Neural cell (in vitro differentiated cells): ENCODE results near the gene PLD6. TPM values are rescaled to one million over a fixed set of nuclear protein-coding genes. Genes with fewer than 3 reads are reported as not detected.

Experiments
- H2AFZ ChIP-seq: fragments of 200-600, 300-800 bp; sonication (generic), shearing (Covaris generic); 2 replicates; pipeline ENCODE4 v1.6.0; 2014; ENCODE audit warnings: low read depth, mild to moderate bottlenecking, antibody characterized with exemption, low read length, moderate library complexity
- H3F3A ChIP-seq: fragments of 200-600 bp; shearing (Covaris generic); 2 replicates; pipeline ENCODE4 v1.6.1; 2016; ENCODE audit warnings: mild to moderate bottlenecking, moderate library complexity, mixed read lengths, antibody characterized with exemption, low read length; ENCODE audit not compliant: insufficient read depth, poor library complexity, severe bottlenecking
- H3K27ac ChIP-seq: fragments of 200-600, 300-800 bp; sonication (generic), shearing (Covaris generic); 2 replicates; pipeline ENCODE4 v1.5.1; 2014; ENCODE audit warnings: mild to moderate bottlenecking, low read length, moderate library complexity
- H3K27me3 ChIP-seq: fragments of 300-800, 200-600 bp; sonication (generic), shearing (Covaris generic); 2 replicates; pipeline ENCODE4 v1.6.0; 2014; ENCODE audit warnings: mild to moderate bottlenecking, low read depth, low read length, moderate library complexity; ENCODE audit not compliant: insufficient read depth
- H3K36me3 ChIP-seq: fragments of 300-800, 200-600 bp; sonication (generic), shearing (Covaris generic); 2 replicates; pipeline ENCODE4 v1.5.1; 2014; ENCODE audit warnings: mild to moderate bottlenecking, antibody characterized with exemption, low read length, moderate library complexity; ENCODE audit not compliant: insufficient read depth
- H3K4me2 ChIP-seq: fragments of 300-800, 200-600 bp; sonication (generic), shearing (Covaris generic); 2 replicates; pipeline ENCODE4 v1.6.0; 2014; ENCODE audit warnings: mild to moderate bottlenecking, low read length
- H3K4me3 ChIP-seq: fragments of 300-800, 200-600 bp; sonication (generic), shearing (Covaris generic); 2 replicates; pipeline ENCODE4 v1.5.1; 2014; ENCODE audit warnings: mild to moderate bottlenecking, low read length, moderate library complexity
- H3K79me2 ChIP-seq: fragments of 200-600 bp; shearing (Covaris generic); replicated peaks from 2 replicates; pipeline ENCODE4 v1.6.0; 2014; ENCODE audit warnings: mild to moderate bottlenecking, low read length, moderate library complexity; ENCODE audit not compliant: insufficient read depth
- H3K9ac ChIP-seq: fragments of 300-800, 200-600 bp; sonication (generic), shearing (Covaris generic); 2 replicates; pipeline ENCODE4 v1.6.1; 2016; ENCODE audit warnings: mild to moderate bottlenecking, low read length, mixed read lengths
- H3K9me2 ChIP-seq: fragments of 200-600 bp; shearing (Covaris generic); 2 replicates; pipeline ENCODE4 v1.6.1; 2016; ENCODE audit warnings: mild to moderate bottlenecking, low read length, mixed read lengths; ENCODE audit not compliant: insufficient read depth
- H3K9me3 ChIP-seq: fragments of 200-600, 300-800 bp; sonication (generic), shearing (Covaris generic); 2 replicates; pipeline ENCODE4 v1.6.1; 2016; ENCODE audit warnings: mild to moderate bottlenecking, mixed run types, low read length, moderate library complexity, mixed read lengths
- H4K20me1 ChIP-seq: fragments of 200-600 bp; shearing (Covaris generic); 2 replicates; pipeline ENCODE4 v1.6.1; 2016; ENCODE audit warnings: mild to moderate bottlenecking, mixed run types; ENCODE audit not compliant: insufficient read depth
- EP300 ChIP-seq: fragments of 450-650 bp; conservative IDR thresholded peaks from 2 replicates; pipeline ENCODE4 v1.6.1; 2014; ENCODE audit warnings: antibody characterized with exemption, mild to moderate bottlenecking, moderate library complexity; ENCODE audit not compliant: poor library complexity, severe bottlenecking
- EZH2 ChIP-seq: fragments of 200-600, 300-800 bp; shearing (Covaris generic), sonication (generic); IDR thresholded peaks from 2 replicates; pipeline ENCODE4 v1.6.1; 2014; ENCODE audit warnings: antibody characterized with exemption, low read length, borderline replicate concordance, mild to moderate bottlenecking; ENCODE audit not compliant: insufficient read depth, poor library complexity, severe bottlenecking
- MXI1 ChIP-seq: fragments of 450-650 bp; conservative IDR thresholded peaks from 2 replicates; pipeline ENCODE4 v1.6.1; 2014; ENCODE audit warnings: antibody characterized with exemption, mild to moderate bottlenecking; ENCODE audit not compliant: poor library complexity, severe bottlenecking
- POLR2AphosphoS5 ChIP-seq: IDR thresholded peaks from 2 replicates; pipeline ENCODE4 v1.6.1; 2012
- RAD21 ChIP-seq: fragments of 450-650 bp; conservative IDR thresholded peaks from 2 replicates; pipeline ENCODE4 v1.6.1; 2014; ENCODE audit warnings: antibody characterized with exemption, mild to moderate bottlenecking, moderate library complexity
- SMC3 ChIP-seq: fragments of 450-650 bp; conservative IDR thresholded peaks from 2 replicates; pipeline ENCODE4 v1.6.1; 2014; ENCODE audit warnings: antibody characterized with exemption, mild to moderate bottlenecking, moderate library complexity; ENCODE audit not compliant: poor library complexity
- TAF1 ChIP-seq: IDR thresholded peaks from 2 replicates; pipeline ENCODE4 v1.6.1; 2012; ENCODE audit warnings: low read depth
- polyA plus RNA-seq: library from polyadenylated mRNA; depleted of rRNA; stranded (reverse); fragments of >200 nt; gene quantifications from 2 replicates; pipeline ENCODE4 v1.2.3, GENCODE V29; 2014
- TF ChIP-seq, protein P1 (sequence below): fragments of 450-650 bp; IDR thresholded peaks from 2 replicates; pipeline ENCODE4 v1.5.1; 2014; ENCODE audit warnings: antibody characterized with exemption, mild to moderate bottlenecking, moderate library complexity; ENCODE audit not compliant: poor library complexity, severe bottlenecking
- TF ChIP-seq, protein P2 (sequence below): IDR thresholded peaks from 2 replicates; pipeline ENCODE4 v1.6.1; 2012; ENCODE audit warnings: borderline replicate concordance

The PLD6 gene
- polyA plus RNA-seq, 1 donor from 2014 or later, result 2.0 TPM

DNA sequence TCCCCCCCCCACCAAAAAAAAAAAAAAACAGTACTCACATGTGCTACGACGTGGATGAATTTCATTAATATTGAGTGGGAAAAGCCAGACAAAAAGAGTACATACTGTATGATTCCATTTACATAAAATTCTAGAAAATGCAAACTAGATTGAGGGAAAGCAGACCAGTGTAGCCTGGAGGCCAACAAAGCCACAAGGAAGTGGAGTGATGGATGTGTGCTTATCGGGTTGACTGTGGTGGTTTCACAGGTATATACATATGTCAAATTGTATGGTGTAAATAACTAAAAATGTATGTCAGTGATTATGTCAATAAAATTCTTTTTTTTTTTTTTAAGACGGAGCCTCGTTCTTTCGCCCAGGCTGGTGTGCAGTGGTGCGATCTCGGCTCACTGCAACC lies 1.9 kb upstream of the PLD6 start:
- Histone ChIP-seq H4K20me1 (no peaks in the 10 kb centered on the region), H3K27me3 (no peaks in the 10 kb centered on the region), H3F3A (no peaks in the 10 kb centered on the region), H3K4me3 (no peak overlapping the region), H3K36me3 (no peaks in the 10 kb centered on the region), H3K9ac (no peak overlapping the region), H3K4me2 (no peak overlapping the region), H3K9me2 (no peaks in the 10 kb centered on the region), H3K9me3 (no peaks in the 10 kb centered on the region), H2AFZ (no peak overlapping the region), H3K27ac (no peak overlapping the region), H3K79me2 (no peaks in the 10 kb centered on the region)
- no peak for TF ChIP-seq RAD21
- no peak for TF ChIP-seq TAF1
- TF ChIP-seq POLR2AphosphoS5, result no peak
- TF ChIP-seq, protein P1, sequence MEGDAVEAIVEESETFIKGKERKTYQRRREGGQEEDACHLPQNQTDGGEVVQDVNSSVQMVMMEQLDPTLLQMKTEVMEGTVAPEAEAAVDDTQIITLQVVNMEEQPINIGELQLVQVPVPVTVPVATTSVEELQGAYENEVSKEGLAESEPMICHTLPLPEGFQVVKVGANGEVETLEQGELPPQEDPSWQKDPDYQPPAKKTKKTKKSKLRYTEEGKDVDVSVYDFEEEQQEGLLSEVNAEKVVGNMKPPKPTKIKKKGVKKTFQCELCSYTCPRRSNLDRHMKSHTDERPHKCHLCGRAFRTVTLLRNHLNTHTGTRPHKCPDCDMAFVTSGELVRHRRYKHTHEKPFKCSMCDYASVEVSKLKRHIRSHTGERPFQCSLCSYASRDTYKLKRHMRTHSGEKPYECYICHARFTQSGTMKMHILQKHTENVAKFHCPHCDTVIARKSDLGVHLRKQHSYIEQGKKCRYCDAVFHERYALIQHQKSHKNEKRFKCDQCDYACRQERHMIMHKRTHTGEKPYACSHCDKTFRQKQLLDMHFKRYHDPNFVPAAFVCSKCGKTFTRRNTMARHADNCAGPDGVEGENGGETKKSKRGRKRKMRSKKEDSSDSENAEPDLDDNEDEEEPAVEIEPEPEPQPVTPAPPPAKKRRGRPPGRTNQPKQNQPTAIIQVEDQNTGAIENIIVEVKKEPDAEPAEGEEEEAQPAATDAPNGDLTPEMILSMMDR, result no peak
- TF ChIP-seq EP300, result no peak
- TF ChIP-seq MXI1, result no peak
- TF ChIP-seq, protein P2, sequence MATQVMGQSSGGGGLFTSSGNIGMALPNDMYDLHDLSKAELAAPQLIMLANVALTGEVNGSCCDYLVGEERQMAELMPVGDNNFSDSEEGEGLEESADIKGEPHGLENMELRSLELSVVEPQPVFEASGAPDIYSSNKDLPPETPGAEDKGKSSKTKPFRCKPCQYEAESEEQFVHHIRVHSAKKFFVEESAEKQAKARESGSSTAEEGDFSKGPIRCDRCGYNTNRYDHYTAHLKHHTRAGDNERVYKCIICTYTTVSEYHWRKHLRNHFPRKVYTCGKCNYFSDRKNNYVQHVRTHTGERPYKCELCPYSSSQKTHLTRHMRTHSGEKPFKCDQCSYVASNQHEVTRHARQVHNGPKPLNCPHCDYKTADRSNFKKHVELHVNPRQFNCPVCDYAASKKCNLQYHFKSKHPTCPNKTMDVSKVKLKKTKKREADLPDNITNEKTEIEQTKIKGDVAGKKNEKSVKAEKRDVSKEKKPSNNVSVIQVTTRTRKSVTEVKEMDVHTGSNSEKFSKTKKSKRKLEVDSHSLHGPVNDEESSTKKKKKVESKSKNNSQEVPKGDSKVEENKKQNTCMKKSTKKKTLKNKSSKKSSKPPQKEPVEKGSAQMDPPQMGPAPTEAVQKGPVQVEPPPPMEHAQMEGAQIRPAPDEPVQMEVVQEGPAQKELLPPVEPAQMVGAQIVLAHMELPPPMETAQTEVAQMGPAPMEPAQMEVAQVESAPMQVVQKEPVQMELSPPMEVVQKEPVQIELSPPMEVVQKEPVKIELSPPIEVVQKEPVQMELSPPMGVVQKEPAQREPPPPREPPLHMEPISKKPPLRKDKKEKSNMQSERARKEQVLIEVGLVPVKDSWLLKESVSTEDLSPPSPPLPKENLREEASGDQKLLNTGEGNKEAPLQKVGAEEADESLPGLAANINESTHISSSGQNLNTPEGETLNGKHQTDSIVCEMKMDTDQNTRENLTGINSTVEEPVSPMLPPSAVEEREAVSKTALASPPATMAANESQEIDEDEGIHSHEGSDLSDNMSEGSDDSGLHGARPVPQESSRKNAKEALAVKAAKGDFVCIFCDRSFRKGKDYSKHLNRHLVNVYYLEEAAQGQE, result no peak
- TF ChIP-seq EZH2, result no peak
- no peak for TF ChIP-seq SMC3

DNA sequence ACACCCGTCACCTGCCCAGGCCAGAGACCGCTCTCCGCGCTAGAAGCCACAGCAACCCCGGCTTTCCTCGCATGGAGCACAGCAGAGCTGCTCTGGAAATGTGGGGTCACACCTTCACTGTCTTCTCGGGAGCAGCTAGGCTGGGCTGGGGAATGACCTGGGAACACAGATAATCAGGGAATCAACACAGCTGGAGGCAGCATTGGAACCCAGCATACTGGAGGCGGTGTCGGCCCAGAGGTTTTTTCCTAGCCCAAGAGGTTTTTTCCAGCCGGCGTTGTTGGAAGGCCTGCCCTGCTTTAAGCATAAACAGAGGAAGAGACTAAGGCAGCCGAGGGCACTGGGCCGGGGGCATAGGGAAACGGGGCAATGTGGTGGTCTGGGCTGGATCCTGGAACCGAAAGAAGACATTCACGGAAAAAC lies 791 bp upstream of the PLD6 start:
- H4K20me1 ChIP-seq, result no peaks in the 10 kb centered on the region
- no peaks in the 10 kb centered on the region for H3K9me3 ChIP-seq
- no peak overlapping the region for H3K4me2 ChIP-seq
- no peak overlapping the region for H3K9ac ChIP-seq
- H3K9me2 ChIP-seq, result no peaks in the 10 kb centered on the region
- no peaks in the 10 kb centered on the region for H3K36me3 ChIP-seq
- TF ChIP-seq MXI1 (no peak), EP300 (no peak), RAD21 (no peak), SMC3 (no peak)
- TF ChIP-seq, protein P2, result no peak
- no peak overlapping the region for H2AFZ ChIP-seq
- H3K27ac ChIP-seq, result no peak overlapping the region
- no peaks in the 10 kb centered on the region for H3K79me2 ChIP-seq
- H3K4me3 ChIP-seq, result no peak overlapping the region
- H3F3A ChIP-seq, result no peaks in the 10 kb centered on the region
- H3K27me3 ChIP-seq, result no peaks in the 10 kb centered on the region
